ENCODE results near the gene PWWP2B. TPM values are rescaled to one million over a fixed set of nuclear protein-coding genes. Genes with fewer than 3 reads are reported as not detected.

Gene PWWP2B
- total RNA-seq, 1 experiment from 2014 or later, result 12.2 TPM

- POLR2A ChIA-PET, result no interaction called here
- Mint-ChIP-seq H3K27ac (no peak overlapping the region), H3K36me3 (no peaks in the 10 kb centered on the region), H3K27me3 (ENCODE audit: low read depth) (peaks cover 2% of the 10 kb centered on the region; the same call in 1 of the 2 replicates), H3K4me3 (no peak overlapping the region), H3K4me1 (no peaks in the 10 kb centered on the region; the same call in 1 of the 2 replicates), H3K9me3 (no peaks in the 10 kb centered on the region)
- DNase-seq (ENCODE audit: low spot score) (no peak), ATAC-seq (no peak)
- CTCF ChIA-PET, result interaction anchor here (1.2 to 1.6 kb wide), 5 partner anchors 79 to 177 kb away, joined by 3 to 4 read pairs (median 3); no protein-coding TSS in a partner anchor
- TF ChIP-seq SMAD3 (CRISPR knock-in tag; IDR thresholded peaks at IDR 0.05; ENCODE audit: borderline replicate concordance) (no peak), CDX4 (CRISPR knock-in tag; IDR thresholded peaks at IDR 0.05; ENCODE audit: borderline replicate concordance) (no peak), ARID4B (CRISPR knock-in tag; IDR thresholded peaks at IDR 0.05; ENCODE audit: borderline replicate concordance) (no peak)
- TF ChIP-seq, protein P1, sequence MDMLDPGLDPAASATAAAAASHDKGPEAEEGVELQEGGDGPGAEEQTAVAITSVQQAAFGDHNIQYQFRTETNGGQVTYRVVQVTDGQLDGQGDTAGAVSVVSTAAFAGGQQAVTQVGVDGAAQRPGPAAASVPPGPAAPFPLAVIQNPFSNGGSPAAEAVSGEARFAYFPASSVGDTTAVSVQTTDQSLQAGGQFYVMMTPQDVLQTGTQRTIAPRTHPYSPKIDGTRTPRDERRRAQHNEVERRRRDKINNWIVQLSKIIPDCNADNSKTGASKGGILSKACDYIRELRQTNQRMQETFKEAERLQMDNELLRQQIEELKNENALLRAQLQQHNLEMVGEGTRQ (CRISPR knock-in tag; IDR thresholded peaks at IDR 0.05), result no peak
These were observed 60.5 kb downstream of the PWWP2B start for GRCh38 chr10:132457328-132458070.

- CTCF ChIA-PET, result interaction anchor here (0.6 to 2.3 kb wide), 16 partner anchors 9 to 197 kb away, joined by 3 to 10 read pairs (median 3); no protein-coding TSS in a partner anchor
- Mint-ChIP-seq H3K9me3 (no peaks in the 10 kb centered on the region), H3K27ac (no peak overlapping the region), H3K36me3 (no peaks in the 10 kb centered on the region), H3K4me1 (no peaks in the 10 kb centered on the region; the same call in 1 of the 2 replicates), H3K4me3 (no peak overlapping the region), H3K27me3 (ENCODE audit: low read depth) (peaks cover 2% of the 10 kb centered on the region; the same call in 1 of the 2 replicates)
- no peak for ATAC-seq
- DNase-seq (ENCODE audit: low spot score), result no peak
- POLR2A ChIA-PET, result no interaction called here
- TF ChIP-seq ATF6 (CRISPR knock-in tag; IDR thresholded peaks at IDR 0.05) (no peak), MXD4 (CRISPR knock-in tag; IDR thresholded peaks at IDR 0.05; ENCODE audit: borderline replicate concordance) (no peak), ETV6 (CRISPR knock-in tag; IDR thresholded peaks at IDR 0.05) (no peak), AR (CRISPR knock-in tag; IDR thresholded peaks at IDR 0.05) (no peak), TP53 (CRISPR knock-in tag; IDR thresholded peaks at IDR 0.05) (no peak), ZNF671 (CRISPR knock-in tag; IDR thresholded peaks at IDR 0.05) (no peak)
- TF ChIP-seq, protein P2, sequence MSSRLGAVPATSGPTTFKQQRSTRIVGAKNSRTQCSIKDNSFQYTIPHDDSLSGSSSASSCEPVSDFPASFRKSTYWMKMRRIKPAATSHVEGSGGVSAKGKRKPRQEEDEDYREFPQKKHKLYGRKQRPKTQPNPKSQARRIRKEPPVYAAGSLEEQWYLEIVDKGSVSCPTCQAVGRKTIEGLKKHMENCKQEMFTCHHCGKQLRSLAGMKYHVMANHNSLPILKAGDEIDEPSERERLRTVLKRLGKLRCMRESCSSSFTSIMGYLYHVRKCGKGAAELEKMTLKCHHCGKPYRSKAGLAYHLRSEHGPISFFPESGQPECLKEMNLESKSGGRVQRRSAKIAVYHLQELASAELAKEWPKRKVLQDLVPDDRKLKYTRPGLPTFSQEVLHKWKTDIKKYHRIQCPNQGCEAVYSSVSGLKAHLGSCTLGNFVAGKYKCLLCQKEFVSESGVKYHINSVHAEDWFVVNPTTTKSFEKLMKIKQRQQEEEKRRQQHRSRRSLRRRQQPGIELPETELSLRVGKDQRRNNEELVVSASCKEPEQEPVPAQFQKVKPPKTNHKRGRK (CRISPR knock-in tag; IDR thresholded peaks at IDR 0.05; ENCODE audit: borderline replicate concordance), result no peak
- TF ChIP-seq, protein P3, sequence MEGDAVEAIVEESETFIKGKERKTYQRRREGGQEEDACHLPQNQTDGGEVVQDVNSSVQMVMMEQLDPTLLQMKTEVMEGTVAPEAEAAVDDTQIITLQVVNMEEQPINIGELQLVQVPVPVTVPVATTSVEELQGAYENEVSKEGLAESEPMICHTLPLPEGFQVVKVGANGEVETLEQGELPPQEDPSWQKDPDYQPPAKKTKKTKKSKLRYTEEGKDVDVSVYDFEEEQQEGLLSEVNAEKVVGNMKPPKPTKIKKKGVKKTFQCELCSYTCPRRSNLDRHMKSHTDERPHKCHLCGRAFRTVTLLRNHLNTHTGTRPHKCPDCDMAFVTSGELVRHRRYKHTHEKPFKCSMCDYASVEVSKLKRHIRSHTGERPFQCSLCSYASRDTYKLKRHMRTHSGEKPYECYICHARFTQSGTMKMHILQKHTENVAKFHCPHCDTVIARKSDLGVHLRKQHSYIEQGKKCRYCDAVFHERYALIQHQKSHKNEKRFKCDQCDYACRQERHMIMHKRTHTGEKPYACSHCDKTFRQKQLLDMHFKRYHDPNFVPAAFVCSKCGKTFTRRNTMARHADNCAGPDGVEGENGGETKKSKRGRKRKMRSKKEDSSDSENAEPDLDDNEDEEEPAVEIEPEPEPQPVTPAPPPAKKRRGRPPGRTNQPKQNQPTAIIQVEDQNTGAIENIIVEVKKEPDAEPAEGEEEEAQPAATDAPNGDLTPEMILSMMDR (IDR thresholded peaks at IDR 0.05), result no peak
- TF ChIP-seq, protein P4, sequence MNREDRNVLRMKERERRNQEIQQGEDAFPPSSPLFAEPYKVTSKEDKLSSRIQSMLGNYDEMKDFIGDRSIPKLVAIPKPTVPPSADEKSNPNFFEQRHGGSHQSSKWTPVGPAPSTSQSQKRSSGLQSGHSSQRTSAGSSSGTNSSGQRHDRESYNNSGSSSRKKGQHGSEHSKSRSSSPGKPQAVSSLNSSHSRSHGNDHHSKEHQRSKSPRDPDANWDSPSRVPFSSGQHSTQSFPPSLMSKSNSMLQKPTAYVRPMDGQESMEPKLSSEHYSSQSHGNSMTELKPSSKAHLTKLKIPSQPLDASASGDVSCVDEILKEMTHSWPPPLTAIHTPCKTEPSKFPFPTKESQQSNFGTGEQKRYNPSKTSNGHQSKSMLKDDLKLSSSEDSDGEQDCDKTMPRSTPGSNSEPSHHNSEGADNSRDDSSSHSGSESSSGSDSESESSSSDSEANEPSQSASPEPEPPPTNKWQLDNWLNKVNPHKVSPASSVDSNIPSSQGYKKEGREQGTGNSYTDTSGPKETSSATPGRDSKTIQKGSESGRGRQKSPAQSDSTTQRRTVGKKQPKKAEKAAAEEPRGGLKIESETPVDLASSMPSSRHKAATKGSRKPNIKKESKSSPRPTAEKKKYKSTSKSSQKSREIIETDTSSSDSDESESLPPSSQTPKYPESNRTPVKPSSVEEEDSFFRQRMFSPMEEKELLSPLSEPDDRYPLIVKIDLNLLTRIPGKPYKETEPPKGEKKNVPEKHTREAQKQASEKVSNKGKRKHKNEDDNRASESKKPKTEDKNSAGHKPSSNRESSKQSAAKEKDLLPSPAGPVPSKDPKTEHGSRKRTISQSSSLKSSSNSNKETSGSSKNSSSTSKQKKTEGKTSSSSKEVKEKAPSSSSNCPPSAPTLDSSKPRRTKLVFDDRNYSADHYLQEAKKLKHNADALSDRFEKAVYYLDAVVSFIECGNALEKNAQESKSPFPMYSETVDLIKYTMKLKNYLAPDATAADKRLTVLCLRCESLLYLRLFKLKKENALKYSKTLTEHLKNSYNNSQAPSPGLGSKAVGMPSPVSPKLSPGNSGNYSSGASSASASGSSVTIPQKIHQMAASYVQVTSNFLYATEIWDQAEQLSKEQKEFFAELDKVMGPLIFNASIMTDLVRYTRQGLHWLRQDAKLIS (CRISPR knock-in tag; IDR thresholded peaks at IDR 0.05; ENCODE audit: borderline replicate concordance), result no peak
These were observed 61.1 kb downstream of the PWWP2B start for GRCh38 chr10:132458071-132458585.

All from WTC11 (cell line).